NCI-H1092 treated with DMSO at 0.1 percent for 48 hours (cell line): ENCODE results near the gene DAAM1.
A peak's percentile ranks its signal among the peaks of the same experiment; 100 is the strongest.

ENCODE experiments used
- DNase-seq: peaks from one replicate; lab custom pipeline; 2025; lab: John Stamatoyannopoulos, UW

DAAM1 gene

DNA sequence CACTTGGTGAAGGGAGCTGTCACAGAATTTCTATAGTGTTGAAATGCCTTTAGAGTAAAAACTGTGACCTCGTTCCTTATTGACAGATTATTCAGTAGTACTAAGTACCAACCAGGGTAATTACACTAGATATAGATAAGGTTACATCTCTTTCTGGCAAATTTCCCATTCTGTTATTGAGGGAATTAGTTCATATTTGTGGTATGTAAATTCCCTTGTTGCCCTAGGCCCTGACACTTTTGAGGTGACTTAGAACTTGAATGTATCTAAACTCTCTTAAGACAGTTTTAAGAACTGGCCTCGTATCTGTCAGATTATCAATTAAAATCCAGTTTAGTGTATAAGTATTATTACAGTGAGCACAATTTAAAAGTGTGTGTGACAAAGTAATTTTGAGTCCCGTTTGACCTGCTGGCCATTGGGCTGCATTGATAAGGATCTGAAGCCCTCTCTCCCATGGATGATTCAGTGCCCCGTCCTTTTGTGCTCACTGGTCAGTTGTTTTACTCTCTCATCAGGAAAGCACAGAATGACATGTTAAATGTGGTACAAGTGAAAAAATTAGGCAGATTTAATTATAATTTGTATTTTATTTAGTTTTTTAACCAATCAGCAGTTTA lies 153.5 kb downstream of the DAAM1 start:
- no peak for DNase-seq

DNA sequence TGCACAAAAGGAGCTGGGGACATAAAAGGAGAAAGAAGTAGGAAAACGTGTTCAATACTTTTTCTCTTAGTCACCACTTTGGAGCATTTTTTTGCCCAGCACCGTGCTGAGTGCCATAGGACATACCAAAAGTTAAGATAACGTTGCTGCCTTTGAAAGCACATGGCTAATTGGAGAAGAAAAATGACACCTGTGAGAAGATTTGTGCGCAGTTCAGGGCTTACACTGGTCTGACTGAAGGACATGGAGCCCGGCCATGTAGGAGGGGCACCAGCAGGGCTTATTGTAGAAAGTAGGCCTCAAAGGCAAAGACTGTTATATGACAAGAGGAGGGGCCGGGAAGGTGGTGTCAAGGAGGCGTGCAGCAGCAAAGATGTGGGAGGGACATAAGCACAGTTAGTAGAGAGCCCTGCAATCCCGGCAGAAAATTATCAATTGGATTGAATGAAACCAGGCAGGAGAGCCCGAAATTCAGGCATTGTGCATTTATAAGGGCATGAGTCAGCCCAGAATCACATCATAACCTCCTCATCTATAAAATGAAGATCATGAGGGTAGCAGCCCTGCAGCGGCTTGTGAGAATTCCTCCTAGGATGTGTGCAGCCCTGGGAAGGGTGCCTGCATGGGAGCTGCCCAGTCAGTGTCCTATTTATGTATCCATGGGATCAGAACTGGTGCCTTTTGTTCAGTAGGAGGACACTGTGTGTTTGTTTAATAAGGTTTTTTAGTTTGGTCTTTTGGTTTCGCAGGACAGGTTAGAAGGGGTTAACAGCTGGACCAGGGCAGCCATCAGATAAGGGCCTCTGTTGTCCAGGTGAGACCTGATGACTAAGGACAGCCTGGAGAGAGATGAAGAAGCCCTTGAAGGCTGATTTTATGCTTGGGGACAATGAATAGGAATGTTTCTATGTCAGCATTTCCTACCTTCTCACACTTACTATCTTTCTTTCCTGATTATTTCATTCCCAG lies 154.3 kb downstream of the DAAM1 start:
- DNase-seq = no peak

DNA sequence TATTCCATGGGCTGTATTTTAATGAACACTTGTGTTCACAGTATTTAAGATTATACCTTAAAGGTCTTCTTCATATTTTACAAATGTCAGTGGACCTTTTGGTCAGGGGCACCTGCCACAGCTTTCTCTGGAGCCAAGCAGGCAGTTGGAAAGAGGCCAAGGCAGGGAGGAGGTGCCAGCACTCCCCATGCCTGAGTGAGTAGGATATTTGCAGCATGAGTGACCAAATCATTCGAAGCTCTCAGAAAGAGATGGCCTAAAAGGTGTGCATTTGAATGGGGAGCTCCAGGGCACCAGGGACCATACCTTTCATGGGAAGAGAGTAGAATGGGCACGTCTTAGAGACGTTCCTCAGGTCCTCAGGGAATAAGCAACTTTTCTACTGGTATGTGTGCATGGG lies 155.1 kb downstream of the DAAM1 start:
- DNase-seq = peak; percentile 75

DNA sequence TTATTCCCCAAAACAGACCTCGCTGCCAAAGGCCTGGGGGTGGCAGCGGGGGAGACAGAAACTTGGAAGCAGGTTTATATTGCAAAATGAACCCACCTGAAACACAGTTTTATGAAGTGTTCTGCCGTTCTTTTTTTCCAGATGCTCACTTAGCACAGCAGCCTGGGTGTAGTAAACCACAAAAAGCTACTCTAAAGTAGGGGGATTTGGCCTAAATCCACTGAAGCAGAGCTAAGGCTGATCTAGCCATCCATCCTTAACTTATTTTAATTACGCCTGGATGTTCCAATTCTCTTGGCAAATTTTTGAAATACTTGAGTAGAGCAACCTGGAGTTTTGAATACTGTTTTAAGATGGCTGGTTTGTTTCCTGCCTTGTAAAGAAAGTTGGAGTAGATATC lies 155.5 kb downstream of the DAAM1 start:
- DNase-seq = no peak

DNA sequence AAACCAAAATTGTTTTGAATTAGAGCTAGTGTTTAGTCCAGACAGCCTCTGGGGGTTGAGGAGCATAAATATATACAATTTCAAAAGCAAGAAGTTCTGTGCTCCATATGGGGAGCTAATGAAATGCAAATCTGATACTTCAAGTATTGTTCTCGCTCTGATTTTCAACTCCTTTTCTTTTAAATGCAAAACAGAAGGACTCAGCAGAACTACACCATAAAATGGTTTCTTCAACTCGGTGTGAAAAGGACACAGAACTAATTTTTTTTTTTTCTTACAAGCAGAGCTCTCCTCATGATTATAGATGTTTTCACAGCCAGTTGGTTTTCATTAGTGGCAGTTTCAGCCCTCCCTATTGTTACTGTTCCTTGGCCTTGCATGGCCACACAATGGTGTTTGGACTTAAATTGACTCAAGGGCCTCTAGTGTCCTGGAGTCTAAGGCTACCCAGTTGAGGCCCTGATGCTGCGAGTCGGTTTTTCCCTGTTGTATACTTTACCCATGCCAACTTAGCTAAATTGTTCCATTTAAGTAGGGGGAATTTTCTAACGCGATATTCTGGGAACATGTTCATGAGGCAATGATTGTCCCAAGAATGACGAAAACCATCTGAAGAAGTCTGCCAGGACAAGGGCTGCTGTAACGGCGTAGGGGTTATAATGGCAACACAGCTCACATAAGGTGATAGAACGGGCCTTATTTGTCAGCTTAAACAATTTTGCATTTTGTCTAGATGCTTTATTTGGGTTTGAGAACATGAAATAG lies 156.4 kb downstream of the DAAM1 start:
- no peak for DNase-seq

DNA sequence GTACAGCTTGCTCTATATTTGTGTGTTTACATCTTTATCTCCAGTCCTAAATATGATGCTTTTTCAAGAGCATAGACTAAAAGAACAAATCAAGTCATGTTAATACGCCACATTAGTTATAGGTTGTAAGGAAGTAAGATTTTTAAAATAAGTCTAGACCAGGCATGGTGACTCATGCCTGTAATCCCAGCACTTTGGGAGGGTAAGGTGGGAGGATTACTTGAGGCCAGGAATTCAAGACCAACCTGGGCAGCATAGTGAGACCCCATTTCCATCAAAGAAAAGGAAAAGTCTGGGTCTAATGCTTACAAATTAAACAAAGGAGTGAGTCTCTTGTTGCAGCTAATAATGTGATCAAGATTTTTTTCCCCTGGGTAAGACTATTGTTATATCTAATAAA lies 157.9 kb downstream of the DAAM1 start:
- no peak for DNase-seq

DNA sequence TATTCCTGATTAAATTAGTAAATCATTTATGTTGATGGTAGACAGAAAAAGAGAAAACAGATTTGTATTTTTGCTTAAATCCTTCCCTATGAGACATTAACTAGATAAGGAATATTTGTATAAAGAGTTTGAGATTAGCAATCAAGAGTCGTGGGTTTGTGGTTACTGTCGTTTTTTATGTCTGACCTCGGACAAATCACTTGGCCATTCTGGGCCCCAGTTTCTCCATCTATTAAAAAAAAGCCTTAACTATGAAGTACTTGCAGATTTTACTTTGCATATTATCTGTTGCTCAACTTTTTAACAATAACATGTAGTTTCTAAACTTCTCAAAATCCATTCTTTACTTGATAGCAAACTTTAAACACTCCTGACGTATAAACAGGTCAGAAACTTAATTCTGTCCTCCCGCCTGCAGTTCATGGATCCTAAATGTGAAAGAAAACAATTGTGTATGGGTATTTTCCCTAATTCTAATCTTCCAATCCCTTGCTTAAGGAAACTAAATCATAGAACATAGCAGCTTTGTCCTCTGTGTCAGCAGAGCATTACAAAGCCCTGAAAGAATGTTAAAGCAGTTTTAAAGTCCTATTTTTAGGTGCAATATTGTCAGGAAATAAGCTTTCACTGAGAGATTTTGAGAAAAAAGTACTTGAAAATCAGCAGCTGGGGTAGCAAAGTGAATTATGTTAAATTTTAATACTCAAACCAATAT lies 158.5 kb downstream of the DAAM1 start:
- no peak for DNase-seq

DNA sequence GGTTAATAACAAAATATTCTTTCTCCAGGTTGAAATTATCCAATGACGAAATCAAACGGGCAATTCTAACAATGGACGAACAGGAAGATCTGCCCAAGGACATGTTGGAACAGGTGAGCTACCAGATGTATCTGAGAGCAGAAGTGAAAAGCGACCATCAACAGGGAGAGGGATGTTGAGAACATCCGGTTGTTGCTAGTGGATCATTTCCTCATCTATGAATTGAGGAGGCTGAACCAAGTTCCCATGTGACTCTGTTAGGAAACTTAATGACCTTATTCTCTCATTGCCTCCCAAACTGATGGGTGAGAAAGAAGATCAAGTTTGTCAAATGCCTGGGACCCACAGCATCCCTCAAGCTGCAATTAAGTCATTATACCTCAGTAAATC lies 159.0 kb downstream of the DAAM1 start:
- no peak for DNase-seq

DNA sequence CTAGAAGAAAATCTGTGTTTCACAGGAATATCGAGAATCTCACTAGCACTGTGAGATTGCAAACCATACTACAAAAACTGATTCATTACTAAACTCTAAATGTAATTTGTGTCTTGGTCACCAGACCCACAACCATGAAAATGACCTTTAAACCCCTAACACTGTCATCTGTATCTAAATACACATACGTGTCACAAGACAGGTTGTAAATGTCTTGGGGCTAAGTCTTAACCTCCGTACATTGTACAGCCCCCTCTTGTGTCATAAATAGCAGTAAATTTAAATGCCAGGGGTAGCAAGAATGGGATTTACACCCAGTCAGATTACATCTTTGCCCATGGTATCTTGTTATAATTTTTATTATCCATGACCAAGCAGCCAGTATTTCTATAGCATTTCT lies 159.4 kb downstream of the DAAM1 start:
- DNase-seq = no peak

DNA sequence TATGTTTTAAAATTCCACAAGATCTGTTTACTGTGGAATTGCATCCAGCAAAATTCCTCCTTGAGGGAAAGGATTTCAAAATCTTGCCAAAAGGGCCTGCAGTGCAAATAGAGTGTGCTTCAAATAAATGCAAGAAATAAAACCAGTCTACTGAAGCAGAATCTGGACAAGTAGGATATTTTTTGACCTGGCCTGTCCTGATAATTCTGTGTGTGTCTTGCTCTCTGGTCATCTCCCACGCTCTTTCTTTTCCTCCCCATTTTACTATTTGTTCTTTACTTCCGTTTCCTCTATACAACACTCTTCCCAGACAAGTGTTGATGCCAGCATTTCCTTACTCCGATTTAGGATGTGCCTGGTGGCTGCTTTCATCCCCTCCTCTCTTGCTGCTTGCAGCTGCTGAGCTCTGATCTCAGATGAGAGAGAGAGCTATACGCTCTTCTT lies 160.8 kb downstream of the DAAM1 start:
- no peak for DNase-seq

DNA sequence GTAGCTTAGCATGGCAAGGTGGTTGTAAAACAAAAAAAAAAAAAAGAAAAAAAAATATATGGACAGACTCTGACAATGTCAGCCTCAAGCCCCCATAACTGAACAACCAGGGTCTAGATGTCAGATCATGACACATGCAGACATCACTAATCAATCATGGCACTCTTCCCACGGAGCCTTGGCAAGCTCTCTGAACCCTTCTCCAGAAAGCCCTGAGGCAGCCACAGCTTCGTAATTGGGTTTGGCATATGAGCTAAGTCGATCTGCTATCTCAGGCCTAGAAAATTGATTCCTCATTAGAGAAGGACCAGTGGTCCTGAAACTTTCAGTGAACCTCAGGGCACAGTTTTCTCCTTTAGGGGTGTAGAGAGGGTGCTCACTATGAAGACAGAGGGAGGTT lies 164.5 kb downstream of the DAAM1 start:
- DNase-seq = no peak

DNA sequence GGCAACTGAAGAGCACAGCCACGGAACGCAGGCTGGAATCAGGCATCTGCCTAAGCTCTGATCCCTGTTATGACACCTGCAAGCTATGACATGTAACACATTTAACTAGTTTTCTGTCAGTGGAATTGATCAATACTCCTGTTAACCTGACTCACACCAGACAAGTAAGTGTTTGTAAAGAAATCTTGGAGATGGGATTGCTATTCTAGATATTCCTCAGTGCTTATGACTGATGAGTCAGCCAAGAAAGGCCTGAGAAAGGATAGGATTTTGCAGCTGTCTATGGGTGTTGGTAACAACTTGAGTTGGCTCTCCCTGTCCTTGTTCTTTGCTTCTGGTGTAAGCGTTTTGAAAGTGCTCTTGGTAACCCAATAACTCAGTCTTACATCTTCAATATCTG lies 166.2 kb downstream of the DAAM1 start:
- DNase-seq = no peak

DNA sequence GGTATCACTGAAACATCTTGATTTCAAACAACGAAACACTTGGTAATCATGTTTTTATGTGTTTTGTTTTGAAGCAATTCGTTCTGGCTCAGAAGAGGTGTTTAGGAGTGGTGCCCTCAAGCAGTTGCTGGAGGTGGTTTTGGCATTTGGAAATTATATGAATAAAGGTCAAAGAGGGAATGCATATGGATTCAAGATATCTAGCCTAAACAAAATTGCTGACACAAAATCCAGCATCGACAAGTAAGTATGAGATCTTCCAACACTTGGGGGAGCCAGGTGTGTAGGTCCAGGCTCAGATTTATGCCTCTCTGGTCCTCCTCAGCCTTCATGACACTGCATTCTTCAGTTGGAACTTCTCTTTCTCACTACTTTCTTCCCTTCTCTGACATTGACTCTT lies 166.6 kb downstream of the DAAM1 start:
- DNase-seq = no peak

DNA sequence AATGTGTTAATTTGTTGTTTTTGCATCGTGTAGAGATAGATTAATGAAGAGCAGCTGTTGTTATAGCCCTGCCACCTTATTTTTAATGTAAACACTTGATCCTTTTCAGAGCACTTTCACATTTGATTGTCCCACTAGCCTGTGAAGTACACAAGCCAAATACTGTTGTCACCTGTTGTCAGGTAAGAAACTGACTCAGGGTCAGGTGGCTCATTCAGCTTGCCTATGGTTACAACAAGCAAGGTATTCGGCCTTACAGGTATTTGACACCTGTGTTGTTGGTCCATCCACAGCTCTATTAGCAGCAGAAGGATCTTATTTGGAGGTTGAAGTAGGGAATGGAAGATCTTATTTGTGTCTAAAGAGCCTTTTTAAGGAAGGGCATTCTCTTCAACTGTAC lies 167.8 kb downstream of the DAAM1 start:
- DNase-seq = no peak

DNA sequence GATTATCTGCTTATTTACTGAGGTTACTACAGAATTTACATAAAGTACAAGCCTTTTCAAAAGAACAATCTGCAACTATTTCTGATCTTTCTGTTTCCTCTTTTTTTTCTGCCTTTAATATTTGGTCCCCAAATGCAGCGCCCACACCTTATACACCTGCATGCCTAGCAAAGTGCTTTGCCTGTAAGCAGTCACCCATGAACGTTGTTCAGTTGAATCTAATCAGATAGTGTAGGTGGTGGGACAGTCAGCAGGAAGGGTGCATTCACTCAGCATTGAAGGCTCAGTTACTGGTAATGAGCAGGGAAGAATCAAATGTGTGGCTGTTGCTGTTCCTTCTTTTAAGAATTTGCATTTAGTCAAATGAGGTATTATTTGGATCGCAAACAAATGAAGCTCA lies 168.3 kb downstream of the DAAM1 start:
- DNase-seq = no peak

DNA sequence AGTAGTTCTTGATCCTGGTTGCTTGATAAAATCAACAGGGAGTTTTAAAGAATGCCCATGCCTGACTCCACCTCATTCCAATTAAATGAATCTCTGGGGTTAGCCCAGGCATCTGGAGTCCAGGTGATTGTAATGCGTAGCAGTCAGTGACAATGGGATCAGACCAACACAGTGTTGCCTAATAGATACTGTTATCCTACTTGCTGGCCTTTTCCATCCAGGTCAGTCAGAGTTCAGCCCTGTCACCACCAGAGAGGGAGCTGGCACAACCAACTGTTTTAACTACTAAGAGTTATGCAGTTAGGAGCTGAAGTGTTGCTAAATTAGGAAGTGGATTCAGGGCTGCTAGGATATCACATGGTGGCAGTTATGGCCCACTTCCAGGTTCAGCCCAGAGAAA lies 169.6 kb downstream of the DAAM1 start:
- DNase-seq = peak; percentile 38

DNA sequence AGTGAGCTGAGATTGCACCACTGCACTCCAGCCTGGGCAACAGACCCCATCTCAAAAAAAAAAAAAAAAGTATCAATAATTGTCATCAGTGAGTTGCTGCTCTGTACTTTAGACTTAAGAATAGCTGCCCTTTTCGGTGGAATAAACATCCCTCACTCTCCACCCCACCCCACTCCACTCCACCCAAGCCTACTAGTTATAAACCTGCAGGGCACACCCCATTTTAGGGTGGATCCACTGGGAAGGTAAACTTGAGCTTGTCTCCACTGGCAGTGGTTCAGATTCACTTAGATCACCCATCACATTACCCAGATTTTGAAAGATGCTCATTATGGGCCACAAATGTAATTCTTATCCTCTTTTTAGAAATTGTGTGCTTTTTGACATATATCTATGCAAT lies 170.3 kb downstream of the DAAM1 start:
- no peak for DNase-seq

DNA sequence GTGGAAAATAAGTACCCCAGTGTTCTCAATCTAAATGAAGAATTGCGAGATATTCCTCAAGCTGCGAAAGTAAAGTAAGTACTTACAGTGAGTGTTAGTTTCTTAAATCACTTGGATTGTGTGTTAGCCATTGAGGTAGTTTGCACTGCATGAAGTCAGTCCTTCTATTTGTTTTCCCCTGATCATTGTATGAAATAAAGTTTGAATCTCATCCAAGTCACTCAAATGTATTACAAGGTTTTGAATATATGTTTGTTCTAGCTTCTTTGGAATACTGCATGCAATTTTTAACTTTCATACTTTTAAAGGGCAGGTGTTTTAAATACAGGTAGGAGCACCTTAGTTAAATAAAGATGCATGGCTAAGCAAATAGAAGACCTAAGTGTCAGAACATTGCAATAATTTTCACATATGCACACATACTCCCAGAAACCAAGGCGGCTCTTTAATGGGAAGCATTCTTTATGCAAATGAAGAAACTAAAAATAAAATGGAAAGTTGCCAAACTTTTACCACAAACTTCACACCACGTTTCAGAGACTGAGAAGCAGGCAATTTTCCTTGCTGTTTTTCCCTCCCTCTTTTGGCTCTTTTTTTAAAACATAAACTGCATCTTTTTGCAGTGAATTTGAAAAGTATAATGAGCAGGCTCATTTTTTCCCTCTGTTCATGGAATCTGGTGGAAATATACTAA lies 171.1 kb downstream of the DAAM1 start:
- peak; percentile 22 for DNase-seq

DNA sequence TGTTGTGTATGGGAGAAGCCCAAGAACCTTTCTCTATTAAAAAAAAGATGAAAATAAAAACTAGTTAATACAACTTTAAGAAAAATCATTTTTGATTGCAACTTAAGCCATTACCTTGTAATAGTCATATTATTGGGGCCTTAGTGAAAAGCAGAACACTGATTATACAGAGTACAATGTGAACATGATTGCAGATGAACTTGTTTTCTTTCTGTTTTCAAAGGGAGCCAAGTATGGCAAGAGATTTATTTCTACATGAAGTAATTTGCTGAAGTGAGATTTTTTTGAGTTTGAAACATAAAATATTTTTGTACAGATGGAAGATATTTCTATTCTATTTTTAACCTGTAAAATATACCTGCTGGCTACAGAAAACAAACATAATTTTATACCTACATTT lies 171.8 kb downstream of the DAAM1 start:
- peak; percentile 16 for DNase-seq

DNA sequence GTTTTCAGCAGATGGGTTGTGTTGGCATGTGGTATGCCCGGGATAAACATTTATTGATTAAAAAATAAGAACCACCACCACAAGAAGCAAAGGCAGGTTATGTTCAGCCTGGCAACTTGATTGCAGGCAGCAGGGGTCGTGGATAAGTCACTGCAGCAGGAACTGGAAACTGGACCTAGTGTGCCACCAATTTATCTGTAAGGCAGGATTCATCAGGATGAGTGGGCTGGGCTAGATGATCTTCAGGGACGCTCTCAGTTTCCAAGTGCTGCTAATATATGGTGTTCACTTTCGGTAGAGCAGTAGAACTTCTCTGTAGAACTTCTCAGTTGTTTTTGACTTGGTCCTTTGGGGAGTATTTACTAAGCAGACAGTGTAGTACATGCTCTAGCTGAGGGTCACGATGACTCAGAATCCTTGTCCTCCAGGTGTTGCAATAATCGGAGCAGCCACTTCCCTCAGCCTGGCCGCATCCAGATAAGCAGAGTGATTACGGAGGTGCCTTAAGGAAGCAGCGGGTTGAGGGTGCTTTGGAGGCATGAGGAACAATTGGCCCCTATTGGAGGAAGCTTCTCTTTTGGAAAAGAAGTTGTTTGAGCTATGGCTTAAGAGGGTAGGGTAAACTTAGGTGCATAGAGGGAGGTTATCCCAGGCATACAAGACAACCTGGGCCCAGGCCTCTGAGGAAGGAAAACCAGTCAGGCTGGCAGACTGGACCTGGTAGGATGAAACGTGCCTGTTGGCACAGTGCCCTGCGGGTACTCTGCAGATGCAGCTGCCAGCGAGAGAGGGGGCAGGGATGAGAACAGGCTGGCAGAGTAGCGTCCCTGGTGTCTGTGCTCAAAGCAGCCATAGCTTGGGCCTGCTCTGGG lies 172.7 kb downstream of the DAAM1 start:
- DNase-seq = peak; percentile 95

DNA sequence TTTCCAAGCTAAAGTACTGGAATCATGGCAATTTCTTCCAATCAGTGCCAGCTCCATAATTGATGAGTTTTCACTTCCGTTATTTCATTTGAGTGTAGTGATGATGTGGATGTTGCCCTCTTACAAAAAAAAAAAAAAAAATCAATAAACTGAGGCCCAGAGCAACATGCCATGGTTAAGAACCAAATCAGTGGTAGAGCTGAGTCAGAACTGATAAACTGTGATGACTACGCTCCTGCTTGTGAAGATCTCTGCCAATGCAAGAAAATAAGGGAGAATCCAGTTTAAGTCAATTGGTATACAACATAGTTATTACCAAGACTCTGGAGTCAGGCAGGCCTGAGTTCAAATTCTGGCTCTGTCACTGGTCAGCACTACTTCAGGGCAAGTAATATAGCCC lies 174.0 kb downstream of the DAAM1 start:
- no peak for DNase-seq
